ENCODE measurements around the gene DNAJA4. TPM values are rescaled to one million over a fixed set of nuclear protein-coding genes. Genes with fewer than 3 reads are reported as not detected.

DNAJA4 gene
- polyA plus RNA-seq, 1 donor from 2014 or later = 0.66 TPM

GRCh38 chr15:78320183-78320582 lies 55.8 kb downstream of the DNAJA4 start:
- no peak overlapping the region for H3K9ac ChIP-seq (ENCODE audit: low read length)
- no peaks in the 10 kb centered on the region for H3K79me2 ChIP-seq (replicated peaks; ENCODE audit: insufficient read depth, low read length)
- no peak for TF ChIP-seq EZH2 (IDR thresholded peaks at IDR 0.05; ENCODE audit: borderline replicate concordance, insufficient read depth, low read length, poor library complexity, severe bottlenecking)
- TF ChIP-seq MXI1 (conservative IDR thresholded peaks at IDR 0.05; ENCODE audit: poor library complexity, severe bottlenecking) = no peak
- no peak for TF ChIP-seq SMC3 (conservative IDR thresholded peaks at IDR 0.05; ENCODE audit: poor library complexity)
- no peak for TF ChIP-seq POLR2AphosphoS5 (IDR thresholded peaks at IDR 0.05)
- TF ChIP-seq TAF1 (IDR thresholded peaks at IDR 0.05; ENCODE audit: low read depth) = no peak
- no peak for TF ChIP-seq CTCF (IDR thresholded peaks at IDR 0.05; ENCODE audit: poor library complexity, severe bottlenecking)
- TF ChIP-seq RAD21 (conservative IDR thresholded peaks at IDR 0.05) = no peak
- no peak for TF ChIP-seq REST (IDR thresholded peaks at IDR 0.05; ENCODE audit: borderline replicate concordance)
- TF ChIP-seq EP300 (conservative IDR thresholded peaks at IDR 0.05; ENCODE audit: poor library complexity, severe bottlenecking) = no peak
- no peaks in the 10 kb centered on the region for H3K9me3 ChIP-seq (ENCODE audit: low read length)
- no peak overlapping the region for H3K27ac ChIP-seq (ENCODE audit: low read length)
- H3K27me3 ChIP-seq (ENCODE audit: insufficient read depth, low read depth, low read length) = no peaks in the 10 kb centered on the region
- no peaks in the 10 kb centered on the region for H3F3A ChIP-seq (ENCODE audit: insufficient read depth, low read length, poor library complexity, severe bottlenecking)
- no peaks in the 10 kb centered on the region for H4K20me1 ChIP-seq (ENCODE audit: insufficient read depth)
- no peak overlapping the region for H3K4me3 ChIP-seq (ENCODE audit: low read length)
- H3K36me3 ChIP-seq (ENCODE audit: insufficient read depth, low read length) = no peaks in the 10 kb centered on the region
- H3K9me2 ChIP-seq (ENCODE audit: insufficient read depth, low read length) = no peaks in the 10 kb centered on the region
- H3K4me2 ChIP-seq (ENCODE audit: low read length) = no peak overlapping the region
- H2AFZ ChIP-seq (ENCODE audit: low read depth, low read length) = no peak overlapping the region

- no peak overlapping the region for H2AFZ ChIP-seq (ENCODE audit: low read depth, low read length)
Measured at GRCh38 chr15:78321041-78321570, 56.7 kb downstream of the DNAJA4 start.

More at GRCh38 chr15:78321041-78321570, 56.7 kb downstream of the DNAJA4 start:
- Histone ChIP-seq H3K27ac (ENCODE audit: low read length) (no peak overlapping the region), H3K9me2 (ENCODE audit: insufficient read depth, low read length) (no peaks in the 10 kb centered on the region), H3K79me2 (replicated peaks; ENCODE audit: insufficient read depth, low read length) (no peaks in the 10 kb centered on the region), H3K27me3 (ENCODE audit: insufficient read depth, low read depth, low read length) (no peaks in the 10 kb centered on the region), H3K4me2 (ENCODE audit: low read length) (no peak overlapping the region), H3K4me3 (ENCODE audit: low read length) (no peak overlapping the region), H4K20me1 (ENCODE audit: insufficient read depth) (no peaks in the 10 kb centered on the region), H3F3A (ENCODE audit: insufficient read depth, low read length, poor library complexity, severe bottlenecking) (no peaks in the 10 kb centered on the region), H3K36me3 (ENCODE audit: insufficient read depth, low read length) (no peaks in the 10 kb centered on the region), H3K9me3 (ENCODE audit: low read length) (no peaks in the 10 kb centered on the region), H3K9ac (ENCODE audit: low read length) (no peak overlapping the region)
- no peak for TF ChIP-seq POLR2AphosphoS5 (IDR thresholded peaks at IDR 0.05)
- TF ChIP-seq TAF1 (IDR thresholded peaks at IDR 0.05; ENCODE audit: low read depth) = no peak
- TF ChIP-seq REST (IDR thresholded peaks at IDR 0.05; ENCODE audit: borderline replicate concordance) = no peak
- no peak for TF ChIP-seq EP300 (conservative IDR thresholded peaks at IDR 0.05; ENCODE audit: poor library complexity, severe bottlenecking)
- no peak for TF ChIP-seq SMC3 (conservative IDR thresholded peaks at IDR 0.05; ENCODE audit: poor library complexity)
- TF ChIP-seq EZH2 (IDR thresholded peaks at IDR 0.05; ENCODE audit: borderline replicate concordance, insufficient read depth, low read length, poor library complexity, severe bottlenecking) = no peak
- TF ChIP-seq CTCF (IDR thresholded peaks at IDR 0.05; ENCODE audit: poor library complexity, severe bottlenecking) = no peak
- no peak for TF ChIP-seq RAD21 (conservative IDR thresholded peaks at IDR 0.05)
- no peak for TF ChIP-seq MXI1 (conservative IDR thresholded peaks at IDR 0.05; ENCODE audit: poor library complexity, severe bottlenecking)

All from neural cell (in vitro differentiated cells).